GM18498 (cell line): ENCODE results near the gene MTARC2.
"Not testable (repeated sequence)": the region's sequence is repeated elsewhere in the genome, so short reads cannot be mapped to it uniquely, and the experiment has no call there.

Experiments
- ATAC-seq: cut with Tn5 transposase; IDR thresholded peaks from one replicate; pipeline ENCODE4 v1.9.1; 2021; ENCODE audit warnings: mild to moderate bottlenecking, moderate library complexity; ENCODE audit not compliant: unreplicated experiment

Gene MTARC2

GRCh38 chr1:220748089-220748934 is at the start of gene MTARC2:
TSS of gene MTARC2 (plus strand) at chr1:220748322. CDS start at chr1:220748532, 210 bp downstream.
- ATAC-seq, result peak; percentile 97

GRCh38 chr1:220698607-220699016 is 49.5 kb upstream of the MTARC2 start:
- no peak for ATAC-seq

GRCh38 chr1:220699044-220699443 is 49.1 kb upstream of the MTARC2 start:
- ATAC-seq, result no peak

- no peak for ATAC-seq
These were observed 47.5 kb upstream of the MTARC2 start for GRCh38 chr1:220700556-220701179.

- no peak for ATAC-seq
These were observed 46.1 kb upstream of the MTARC2 start for GRCh38 chr1:220701974-220702373.

- no peak for ATAC-seq
These were observed 45.3 kb upstream of the MTARC2 start for GRCh38 chr1:220702733-220703270.

GRCh38 chr1:220703305-220703704 is 44.8 kb upstream of the MTARC2 start:
- ATAC-seq, result no peak

- ATAC-seq, result no peak
These were observed 42.3 kb upstream of the MTARC2 start for GRCh38 chr1:220705782-220706181.

GRCh38 chr1:220706480-220706879 is 41.6 kb upstream of the MTARC2 start:
- no peak for ATAC-seq

- no peak for ATAC-seq
These were observed 41.0 kb upstream of the MTARC2 start for GRCh38 chr1:220707160-220707559.

GRCh38 chr1:220708244-220708643 is 39.9 kb upstream of the MTARC2 start:
- ATAC-seq, result no peak

- ATAC-seq, result no peak
These were observed 39.0 kb upstream of the MTARC2 start for GRCh38 chr1:220708936-220709801.

GRCh38 chr1:220710333-220710732 is 37.8 kb upstream of the MTARC2 start:
- ATAC-seq, result no peak

- ATAC-seq, result peak; percentile 85
These were observed 36.9 kb upstream of the MTARC2 start for GRCh38 chr1:220711056-220711809.

- ATAC-seq, result not testable (repeated sequence)
These were observed 32.1 kb upstream of the MTARC2 start for GRCh38 chr1:220715986-220716385.

- no peak for ATAC-seq
These were observed 30.1 kb upstream of the MTARC2 start for GRCh38 chr1:220717800-220718640.

- not testable (repeated sequence) for ATAC-seq
These were observed 26.9 kb upstream of the MTARC2 start for GRCh38 chr1:220721266-220721665.

GRCh38 chr1:220726634-220727033 is 21.5 kb upstream of the MTARC2 start:
- peak; percentile 45 for ATAC-seq

- ATAC-seq, result no peak
These were observed 20.6 kb upstream of the MTARC2 start for GRCh38 chr1:220727519-220727918.
